ENCODE results near the gene ADGRL3.

ADGRL3 gene

GRCh38 chr4:61431131-61431530, 231.0 kb downstream of the ADGRL3 start:
- no peak for DNase-seq

- no peak for DNase-seq
These were observed 237.8 kb downstream of the ADGRL3 start for GRCh38 chr4:61437923-61438322.

GRCh38 chr4:61440321-61440720, 240.2 kb downstream of the ADGRL3 start:
- DNase-seq = no peak

- no peak for DNase-seq
These were observed 242.8 kb downstream of the ADGRL3 start for GRCh38 chr4:61442936-61443335.

GRCh38 chr4:61443813-61444510, 243.8 kb downstream of the ADGRL3 start:
- no peak for DNase-seq

- DNase-seq = peak; percentile 79
These were observed 245.4 kb downstream of the ADGRL3 start for GRCh38 chr4:61445374-61446063.

- no peak for DNase-seq
These were observed 246.8 kb downstream of the ADGRL3 start for GRCh38 chr4:61446941-61447340.

- no peak for DNase-seq
These were observed 247.8 kb downstream of the ADGRL3 start for GRCh38 chr4:61447918-61448317.

- no peak for DNase-seq
These were observed 251.8 kb downstream of the ADGRL3 start for GRCh38 chr4:61451935-61452334.

GRCh38 chr4:61461956-61462355, 261.8 kb downstream of the ADGRL3 start:
- DNase-seq = no peak

- DNase-seq = no peak
These were observed 262.6 kb downstream of the ADGRL3 start for GRCh38 chr4:61462451-61463326.

- no peak for DNase-seq
These were observed 268.0 kb downstream of the ADGRL3 start for GRCh38 chr4:61468024-61468720.

GRCh38 chr4:61473306-61473705, 273.2 kb downstream of the ADGRL3 start:
- no peak for DNase-seq

- DNase-seq = no peak
These were observed 278.2 kb downstream of the ADGRL3 start for GRCh38 chr4:61478340-61478739.

GRCh38 chr4:61485056-61485455, 284.9 kb downstream of the ADGRL3 start:
- DNase-seq = no peak

- no peak for DNase-seq
These were observed 289.8 kb downstream of the ADGRL3 start for GRCh38 chr4:61489927-61490326.

- DNase-seq = no peak
These were observed 292.9 kb downstream of the ADGRL3 start for GRCh38 chr4:61493041-61493440.

GRCh38 chr4:61493470-61493869, 293.3 kb downstream of the ADGRL3 start:
- DNase-seq = no peak

- DNase-seq = no peak
These were observed 300.8 kb downstream of the ADGRL3 start for GRCh38 chr4:61500883-61501282.

GRCh38 chr4:61501812-61502211, 301.7 kb downstream of the ADGRL3 start:
- DNase-seq = no peak

- no peak for DNase-seq
These were observed 305.9 kb downstream of the ADGRL3 start for GRCh38 chr4:61505773-61506685.

- DNase-seq = no peak
These were observed 307.0 kb downstream of the ADGRL3 start for GRCh38 chr4:61507091-61507490.
